Measurements from ENCODE around the gene SYNJ2BP.

Gene SYNJ2BP

DNA sequence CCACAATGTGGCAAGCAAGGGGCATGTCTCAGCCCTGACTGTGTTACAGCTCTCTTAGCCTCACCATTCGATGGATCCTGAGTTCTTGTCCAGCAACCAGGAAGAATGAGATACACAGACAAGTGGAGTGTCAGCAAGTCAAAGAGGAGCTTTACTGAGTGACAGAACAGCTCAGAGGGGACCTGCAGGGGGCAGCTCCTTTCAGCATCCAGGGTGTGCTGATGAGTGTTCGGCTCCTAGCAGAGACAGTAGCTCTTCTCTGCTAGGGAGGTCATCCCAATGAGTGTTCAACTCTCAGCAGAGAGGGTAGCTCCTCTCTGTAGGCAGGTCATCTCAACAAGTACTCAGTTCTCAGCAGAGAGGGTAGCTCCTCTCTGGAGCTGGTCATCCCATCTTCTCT, 19.1 kb downstream of the SYNJ2BP start:
- H3K4me3 ChIP-seq (ENCODE audit: low read depth, low read length), result no peak overlapping the region
- TF ChIP-seq POLR2A (IDR thresholded peaks at IDR 0.05; ENCODE audit: extremely low read depth, insufficient read length), result no peak
- TF ChIP-seq, protein P1, sequence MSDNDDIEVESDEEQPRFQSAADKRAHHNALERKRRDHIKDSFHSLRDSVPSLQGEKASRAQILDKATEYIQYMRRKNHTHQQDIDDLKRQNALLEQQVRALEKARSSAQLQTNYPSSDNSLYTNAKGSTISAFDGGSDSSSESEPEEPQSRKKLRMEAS (IDR thresholded peaks at IDR 0.05; ENCODE audit: low read depth, low read length), result no peak
- TF ChIP-seq, protein P2, sequence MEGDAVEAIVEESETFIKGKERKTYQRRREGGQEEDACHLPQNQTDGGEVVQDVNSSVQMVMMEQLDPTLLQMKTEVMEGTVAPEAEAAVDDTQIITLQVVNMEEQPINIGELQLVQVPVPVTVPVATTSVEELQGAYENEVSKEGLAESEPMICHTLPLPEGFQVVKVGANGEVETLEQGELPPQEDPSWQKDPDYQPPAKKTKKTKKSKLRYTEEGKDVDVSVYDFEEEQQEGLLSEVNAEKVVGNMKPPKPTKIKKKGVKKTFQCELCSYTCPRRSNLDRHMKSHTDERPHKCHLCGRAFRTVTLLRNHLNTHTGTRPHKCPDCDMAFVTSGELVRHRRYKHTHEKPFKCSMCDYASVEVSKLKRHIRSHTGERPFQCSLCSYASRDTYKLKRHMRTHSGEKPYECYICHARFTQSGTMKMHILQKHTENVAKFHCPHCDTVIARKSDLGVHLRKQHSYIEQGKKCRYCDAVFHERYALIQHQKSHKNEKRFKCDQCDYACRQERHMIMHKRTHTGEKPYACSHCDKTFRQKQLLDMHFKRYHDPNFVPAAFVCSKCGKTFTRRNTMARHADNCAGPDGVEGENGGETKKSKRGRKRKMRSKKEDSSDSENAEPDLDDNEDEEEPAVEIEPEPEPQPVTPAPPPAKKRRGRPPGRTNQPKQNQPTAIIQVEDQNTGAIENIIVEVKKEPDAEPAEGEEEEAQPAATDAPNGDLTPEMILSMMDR (IDR thresholded peaks at IDR 0.05; ENCODE audit: low read depth, low read length), result no peak
- no peak for TF ChIP-seq MYC (IDR thresholded peaks at IDR 0.05; ENCODE audit: low read depth, low read length)
- no peak for DNase-seq (ENCODE audit: low read depth)

GRCh38 chr14:70394674-70395306, 22.1 kb downstream of the SYNJ2BP start:
- TF ChIP-seq, protein P1 (IDR thresholded peaks at IDR 0.05; ENCODE audit: low read depth, low read length), result no peak
- TF ChIP-seq POLR2A (IDR thresholded peaks at IDR 0.05; ENCODE audit: extremely low read depth, insufficient read length), result no peak
- TF ChIP-seq MYC (IDR thresholded peaks at IDR 0.05; ENCODE audit: low read depth, low read length), result no peak
- TF ChIP-seq, protein P2 (IDR thresholded peaks at IDR 0.05; ENCODE audit: low read depth, low read length), result no peak

GRCh38 chr14:70392676-70393075, 24.2 kb downstream of the SYNJ2BP start:
- no peak for DNase-seq (ENCODE audit: low read depth)
- no peak overlapping the region for H3K4me3 ChIP-seq (ENCODE audit: low read depth, low read length)
- TF ChIP-seq, protein P1 (IDR thresholded peaks at IDR 0.05; ENCODE audit: low read depth, low read length), result no peak
- TF ChIP-seq, protein P2 (IDR thresholded peaks at IDR 0.05; ENCODE audit: low read depth, low read length), result no peak
- TF ChIP-seq POLR2A (IDR thresholded peaks at IDR 0.05; ENCODE audit: extremely low read depth, insufficient read length), result no peak
- TF ChIP-seq MYC (IDR thresholded peaks at IDR 0.05; ENCODE audit: low read depth, low read length), result no peak

More at GRCh38 chr14:70394674-70395306, 22.1 kb downstream of the SYNJ2BP start:
- no peak overlapping the region for H3K4me3 ChIP-seq (ENCODE audit: low read depth, low read length)
- DNase-seq (ENCODE audit: low read depth), result no peak

- no peak overlapping the region for H3K4me3 ChIP-seq (ENCODE audit: low read depth, low read length)
- TF ChIP-seq POLR2A (IDR thresholded peaks at IDR 0.05; ENCODE audit: extremely low read depth, insufficient read length), result no peak
- TF ChIP-seq, protein P2 (IDR thresholded peaks at IDR 0.05; ENCODE audit: low read depth, low read length), result no peak
- TF ChIP-seq MYC (IDR thresholded peaks at IDR 0.05; ENCODE audit: low read depth, low read length), result no peak
- DNase-seq (ENCODE audit: low read depth), result no peak
Measured at GRCh38 chr14:70391493-70392391, 25.1 kb downstream of the SYNJ2BP start.

DNA sequence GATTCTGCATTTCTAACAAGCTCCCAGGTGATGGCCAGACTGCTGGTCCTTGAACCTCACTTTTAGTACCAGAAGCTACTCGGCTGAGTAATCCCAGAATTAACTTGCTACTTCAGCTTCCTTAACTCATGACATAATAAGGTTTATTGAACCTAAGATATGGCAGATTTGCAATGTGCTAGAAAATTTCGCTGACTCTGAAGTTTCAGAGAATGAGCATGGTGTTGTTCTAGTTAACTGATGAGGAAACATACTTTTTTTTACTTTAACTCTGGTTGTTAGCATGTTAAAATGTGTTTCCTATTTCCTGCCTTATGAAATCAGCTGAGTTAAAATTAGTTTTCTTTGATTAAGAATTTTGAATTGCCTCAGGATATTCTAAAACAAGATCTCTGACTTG, 34.4 kb downstream of the SYNJ2BP start:
- TF ChIP-seq MYC (IDR thresholded peaks at IDR 0.05; ENCODE audit: low read depth, low read length) (no peak), POLR2A (IDR thresholded peaks at IDR 0.05; ENCODE audit: extremely low read depth, insufficient read length) (no peak)
- TF ChIP-seq, protein P1 (IDR thresholded peaks at IDR 0.05; ENCODE audit: low read depth, low read length), result no peak
- TF ChIP-seq, protein P2 (IDR thresholded peaks at IDR 0.05; ENCODE audit: low read depth, low read length), result no peak
- DNase-seq (ENCODE audit: low read depth), result no peak
- H3K4me3 ChIP-seq (ENCODE audit: low read depth, low read length), result no peak overlapping the region
